ENCODE results near the gene GADD45G.

GRCh38 chr9:89595646-89596045, 9.2 kb upstream of the GADD45G start:
- no peak for TF ChIP-seq FOS (IDR thresholded peaks at IDR 0.05; ENCODE audit: low read depth, low read length)
- TF ChIP-seq NFE2L2 (IDR thresholded peaks at IDR 0.05; ENCODE audit: low read depth, low read length) = no peak
- TF ChIP-seq CTCF (conservative IDR thresholded peaks at IDR 0.05; ENCODE audit: low read depth, low read length) = no peak
- TF ChIP-seq RAD21 (IDR thresholded peaks at IDR 0.05; ENCODE audit: low read length) = no peak
- TF ChIP-seq POLR2A (IDR thresholded peaks at IDR 0.05; ENCODE audit: low read depth, low read length) = no peak
- no peak for TF ChIP-seq CHD1 (IDR thresholded peaks at IDR 0.05; ENCODE audit: low read depth, low read length)
- no peak for TF ChIP-seq RFX5 (IDR thresholded peaks at IDR 0.05; ENCODE audit: low read depth, low read length)
- no peak for TF ChIP-seq USF2 (IDR thresholded peaks at IDR 0.05; ENCODE audit: low read depth, low read length)
- no peak for TF ChIP-seq CEBPB (IDR thresholded peaks at IDR 0.05; ENCODE audit: low read depth, low read length)
- TF ChIP-seq MXI1 (IDR thresholded peaks at IDR 0.05; ENCODE audit: borderline replicate concordance, low read depth, low read length) = no peak
